Adrenal gland (tissue), 12 donors: ENCODE measurements around the gene PRKCE. TPM values are rescaled to one million over a fixed set of nuclear protein-coding genes. Genes with fewer than 3 reads are reported as not detected.

ENCODE experiments used
- DNase-seq, 7 donors: peaks; one replicate each; pipeline ENCODE4 v3.0.0-alpha.2; 2019 to 2020
- H3K27ac ChIP-seq, 5 donors: fragments of 200-600 bp; sonication (generic) in 4 of 5; 1 replicate in 3 of 5; 2 replicates in 2 of 5; pipeline versions ENCODE4 v1.5.1 to v1.8.0; 2016 to 2020; ENCODE audit warnings: mild to moderate bottlenecking in 1 of 5
- H3K27me3 ChIP-seq: fragments of 200-600 bp; 2 replicates; pipeline ENCODE4 v1.8.0; 2021
- H3K36me3 ChIP-seq, 2 donors: fragments of 200-600 bp; replicated peaks in 1 of 2; 1 replicate in 1 of 2; 2 replicates in 1 of 2; pipeline versions ENCODE4 v1.5.1 to v1.8.0; 2018 to 2022
- H3K4me1 ChIP-seq, 2 donors: fragments of 200-600 bp; replicated peaks in 1 of 2; 1 replicate in 1 of 2; 2 replicates in 1 of 2; pipeline versions ENCODE4 v1.5.1 to v1.8.0; 2018 to 2021
- H3K4me3 ChIP-seq, 4 donors: fragments of 200-600 bp; sonication (generic) in 3 of 4; one replicate each; pipeline ENCODE4 v1.5.1; 2016 to 2018
- H3K9me3 ChIP-seq, 3 donors: fragments of 200-600 bp; sonication (generic) in 1 of 3; replicated peaks in 1 of 3; 1 replicate in 2 of 3; 2 replicates in 1 of 3; pipeline versions ENCODE4 v1.5.1 to v1.8.0; 2016 to 2021
- POLR2A ChIP-seq, 2 donors: fragments of 450-650 bp; IDR thresholded peaks; one replicate each; pipeline ENCODE4 v1.6.1; 2017; ENCODE audit warnings: antibody characterized with exemption in 2 of 2, mild to moderate bottlenecking in 2 of 2, moderate library complexity in 1 of 2
- WGBS, 4 donors: extraction: QIAGEN DNeasy Blood & Tissue Kit in 2 of 4; methylation state at CpG; one replicate each; pipeline versions ENCODE4 v1.1.5 to v1.1.7; 2013 to 2017; 5-methylcytosine and 5-hydroxymethylcytosine counted together
- intact Hi-C, 2 donors: fragments of 100-400 bp; cut with DNase I; formaldehyde crosslinking; loops; one replicate each; pipeline versions ENCODE4 v1.14.1 to v1.15.0; 2022 to 2023
- polyA plus RNA-seq, 3 donors: library from polyadenylated mRNA; stranded (reverse); fragments of 200-250 nt in 2 of 3; fragments of 350-450 nt in 1 of 3; fragmentation: Illumina TruSeq in 1 of 3; extraction: RNeasy Lipid Tissue Mini Kit (QIAGEN cat#74804) in 1 of 3; gene quantifications; one replicate each; pipeline ENCODE4 v1.2.3, GENCODE V29; 2013 to 2014
- total RNA-seq, 9 donors: library from RNA; depleted of rRNA in 4 of 9; stranded (reverse); fragments of >200 nt in 4 of 9; fragments of 120-200 nt in 1 of 9; fragmentation: NEBNext Ultra II Directional in 1 of 9; extraction: Animal tissue kit (Norgen Biotek cat#: 25700) in 1 of 9; gene quantifications; one replicate each; pipeline versions ENCODE4 v1.1.0 to v1.2.4, GENCODE V29; 2013 to 2023
- TF ChIP-seq, protein P1 (sequence below), 6 experiments: fragments of 450-650 bp in 4 of 6; fragments of 200-600 bp in 2 of 6; sonication (generic) in 1 of 6; IDR thresholded peaks; 1 replicate in 5 of 6; 2 replicates in 1 of 6; pipeline versions ENCODE4 v1.5.1 to v1.8.0; 2016 to 2021; ENCODE audit warnings: antibody characterized with exemption in 6 of 6, mild to moderate bottlenecking in 2 of 6, moderate library complexity in 1 of 6
- donor health status: healthy with polysubstance abuse.
- donor health status: Bipolar disorder and iron deficiency.
- donor health status: DM: yes; HTN: yes; CAD: no.
- donor health status: DM: no; HTN: no; CAD: no.
- donor health status: DM: no; HTN: no; CAD: no.
- donor health status: DM: yes; HTN: yes; CAD: no.

Gene PRKCE
- total and polyA plus RNA-seq, 12 donors = 1.9 to 19.2 (median 8.0) TPM

DNA sequence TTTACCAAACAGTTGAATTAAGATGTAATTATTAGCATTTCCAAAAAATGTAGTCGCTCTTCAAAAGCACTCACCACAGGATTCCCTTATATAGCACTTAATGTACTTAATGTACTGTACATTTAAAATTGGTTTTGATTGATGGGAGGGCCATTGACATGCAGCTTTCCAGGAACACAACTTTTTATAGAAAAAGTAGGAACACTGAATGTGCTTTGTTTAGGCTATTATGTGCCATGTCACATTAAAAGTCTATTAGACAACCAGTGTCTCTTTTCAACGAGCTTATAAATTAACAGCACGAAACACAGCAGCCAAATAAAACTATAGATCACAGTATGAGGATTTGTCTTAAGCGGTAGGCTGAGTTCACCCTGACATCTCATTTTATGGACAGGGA is 301.1 kb downstream of the PRKCE start:
- H3K4me3 ChIP-seq = no peak overlapping the region
- no peaks in the 10 kb centered on the region for H3K27me3 ChIP-seq
- no peak overlapping the region for H3K27ac ChIP-seq
- H3K4me1 ChIP-seq = peaks cover 0 to 11% of the 10 kb centered on the region in 2 donors
- DNase-seq = no peak
- WGBS, 4 donors = 86 to 95% (median 92%) methylated on average over 4 of the region's 4 CpGs
- intact Hi-C loops = no loop called here
- no peaks in the 10 kb centered on the region for H3K9me3 ChIP-seq
- TF ChIP-seq, protein P1, sequence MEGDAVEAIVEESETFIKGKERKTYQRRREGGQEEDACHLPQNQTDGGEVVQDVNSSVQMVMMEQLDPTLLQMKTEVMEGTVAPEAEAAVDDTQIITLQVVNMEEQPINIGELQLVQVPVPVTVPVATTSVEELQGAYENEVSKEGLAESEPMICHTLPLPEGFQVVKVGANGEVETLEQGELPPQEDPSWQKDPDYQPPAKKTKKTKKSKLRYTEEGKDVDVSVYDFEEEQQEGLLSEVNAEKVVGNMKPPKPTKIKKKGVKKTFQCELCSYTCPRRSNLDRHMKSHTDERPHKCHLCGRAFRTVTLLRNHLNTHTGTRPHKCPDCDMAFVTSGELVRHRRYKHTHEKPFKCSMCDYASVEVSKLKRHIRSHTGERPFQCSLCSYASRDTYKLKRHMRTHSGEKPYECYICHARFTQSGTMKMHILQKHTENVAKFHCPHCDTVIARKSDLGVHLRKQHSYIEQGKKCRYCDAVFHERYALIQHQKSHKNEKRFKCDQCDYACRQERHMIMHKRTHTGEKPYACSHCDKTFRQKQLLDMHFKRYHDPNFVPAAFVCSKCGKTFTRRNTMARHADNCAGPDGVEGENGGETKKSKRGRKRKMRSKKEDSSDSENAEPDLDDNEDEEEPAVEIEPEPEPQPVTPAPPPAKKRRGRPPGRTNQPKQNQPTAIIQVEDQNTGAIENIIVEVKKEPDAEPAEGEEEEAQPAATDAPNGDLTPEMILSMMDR (IDR thresholded peaks at IDR 0.05) = no peak
- TF ChIP-seq POLR2A (IDR thresholded peaks at IDR 0.05) = no peak
- no peaks in the 10 kb centered on the region for H3K36me3 ChIP-seq

DNA sequence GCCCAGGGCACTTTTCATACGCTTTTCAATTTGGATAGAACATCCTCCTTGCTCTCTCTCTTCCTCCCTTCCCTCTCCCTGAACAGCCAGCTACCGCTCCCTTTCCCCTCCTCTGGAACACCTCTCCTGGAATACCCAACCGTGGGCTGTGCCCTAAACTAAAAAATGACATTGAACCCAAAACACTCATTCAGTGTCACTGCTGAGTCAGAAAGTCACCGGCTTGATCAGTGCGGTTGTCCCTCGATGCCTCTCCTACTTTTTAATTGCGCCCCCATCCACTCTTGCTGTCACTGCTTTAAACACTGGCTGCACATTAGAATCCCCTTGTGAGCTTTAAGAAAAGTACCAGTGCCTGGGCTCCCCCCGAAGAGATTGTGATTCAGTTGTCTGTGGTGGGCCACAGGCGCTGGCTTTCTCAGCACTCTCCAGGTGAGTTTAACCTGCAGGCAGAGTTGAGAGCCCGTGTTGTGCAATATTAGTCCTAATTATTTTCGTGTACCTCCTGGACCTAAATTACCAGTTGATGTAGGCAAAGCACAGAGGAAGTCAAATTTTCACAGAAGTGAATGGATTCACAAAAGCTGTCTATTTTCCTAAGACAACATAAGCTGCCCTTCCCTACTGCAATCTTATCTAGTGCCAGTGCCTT is 302.0 kb downstream of the PRKCE start:
- no peaks in the 10 kb centered on the region for H3K9me3 ChIP-seq
- H3K4me1 ChIP-seq = peaks cover 0 to 11% of the 10 kb centered on the region in 2 donors
- no peaks in the 10 kb centered on the region for H3K27me3 ChIP-seq
- no peak for DNase-seq
- intact Hi-C loops = no loop called here
- TF ChIP-seq, protein P1 (IDR thresholded peaks at IDR 0.05) = no peak
- no peak for TF ChIP-seq POLR2A (IDR thresholded peaks at IDR 0.05)
- H3K4me3 ChIP-seq = no peak overlapping the region
- no peaks in the 10 kb centered on the region for H3K36me3 ChIP-seq
- 70 to 89% (median 81%) methylated on average over 11 of the region's 11 CpGs for WGBS, 4 donors
- H3K27ac ChIP-seq = no peak overlapping the region

DNA sequence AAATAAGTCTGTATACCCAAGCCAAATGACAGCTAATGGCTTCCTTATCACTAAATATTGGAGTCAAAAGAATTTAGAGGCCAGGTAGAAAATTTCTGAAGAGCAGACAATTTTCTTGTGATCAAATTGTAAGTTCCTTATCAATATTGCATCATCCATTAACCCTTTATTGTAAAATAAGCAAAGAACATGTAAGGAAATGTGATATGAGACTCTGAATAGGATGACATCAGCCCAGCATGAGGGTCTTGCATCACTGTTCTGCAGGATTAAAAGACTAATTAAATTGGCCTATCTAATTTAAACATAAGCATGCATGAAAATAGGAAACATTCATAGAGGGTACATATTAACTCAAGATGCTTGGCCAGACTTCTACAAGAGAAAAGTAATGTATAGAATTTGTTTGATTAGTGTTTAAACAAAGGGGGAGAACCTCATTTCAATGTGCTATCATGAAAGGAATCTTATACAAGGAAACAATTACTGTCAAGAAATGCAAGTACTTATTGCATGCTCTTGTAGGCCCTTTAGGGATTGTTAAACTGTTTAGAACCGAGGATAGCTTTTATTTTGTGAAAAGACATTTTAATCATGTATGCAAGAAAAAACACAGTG is 302.9 kb downstream of the PRKCE start:
- intact Hi-C loops = no loop called here
- Histone ChIP-seq H3K36me3 (no peaks in the 10 kb centered on the region), H3K9me3 (no peaks in the 10 kb centered on the region), H3K27me3 (no peaks in the 10 kb centered on the region), H3K4me3 (no peak overlapping the region), H3K27ac (no peak overlapping the region), H3K4me1 (peaks cover 0 to 11% of the 10 kb centered on the region in 2 donors)
- TF ChIP-seq, protein P1 (IDR thresholded peaks at IDR 0.05) = no peak
- no peak for TF ChIP-seq POLR2A (IDR thresholded peaks at IDR 0.05)
- WGBS, 4 donors = 88 to 100% (median 92%) methylated on average over 1 of the region's 1 CpG
- no peak for DNase-seq

DNA sequence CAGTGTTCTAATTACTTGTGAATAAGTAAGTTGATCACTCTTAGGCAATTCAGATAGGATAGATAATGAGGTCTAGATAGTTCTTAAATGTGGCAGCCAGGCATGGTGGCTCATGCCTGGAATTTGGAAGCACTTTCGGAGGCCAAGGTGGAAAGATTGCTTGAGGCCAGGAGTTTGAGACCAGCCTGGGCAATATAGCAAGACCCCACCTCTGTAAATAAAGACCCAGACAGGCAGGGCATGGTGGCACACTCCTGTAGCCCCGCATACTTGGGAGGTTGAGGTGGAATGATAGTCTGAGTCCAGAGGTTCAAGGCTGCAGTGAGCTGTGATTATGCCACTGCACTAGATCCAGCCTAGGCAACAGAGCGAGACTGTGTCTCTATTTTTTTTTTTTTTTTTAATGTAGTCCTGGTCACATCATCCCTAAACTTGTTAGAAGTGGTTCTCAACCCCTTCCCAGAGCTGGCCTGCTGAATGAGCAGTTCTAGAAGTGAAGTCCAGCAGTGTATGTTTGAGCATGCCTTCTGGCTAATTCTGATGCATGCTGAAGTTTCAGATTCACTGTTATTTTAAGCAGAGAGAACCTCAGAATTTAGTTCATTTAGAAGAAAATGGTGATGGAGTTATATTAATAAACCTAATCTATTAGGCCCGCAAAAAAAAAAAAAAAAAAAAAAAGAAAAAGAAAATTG is 306.2 kb downstream of the PRKCE start:
- intact Hi-C loops = no loop called here
- no peaks in the 10 kb centered on the region for H3K9me3 ChIP-seq
- peaks cover 5 to 17% of the 10 kb centered on the region in 2 donors for H3K4me1 ChIP-seq
- WGBS, 4 donors = 94 to 98% (median 96%) methylated on average over 4 of the region's 4 CpGs
- no peak overlapping the region for H3K4me3 ChIP-seq
- no peaks in the 10 kb centered on the region for H3K27me3 ChIP-seq
- TF ChIP-seq, protein P1 (IDR thresholded peaks at IDR 0.05) = no peak
- TF ChIP-seq POLR2A (IDR thresholded peaks at IDR 0.05) = no peak
- no peaks in the 10 kb centered on the region for H3K36me3 ChIP-seq
- DNase-seq = no peak
- no peak overlapping the region for H3K27ac ChIP-seq
